ENCODE measurements around the gene LYZL4. TPM values are rescaled to one million over a fixed set of nuclear protein-coding genes. Genes with fewer than 3 reads are reported as not detected.

The LYZL4 gene
- total RNA-seq, 3 donors from 2014 or later = not detected

DNA sequence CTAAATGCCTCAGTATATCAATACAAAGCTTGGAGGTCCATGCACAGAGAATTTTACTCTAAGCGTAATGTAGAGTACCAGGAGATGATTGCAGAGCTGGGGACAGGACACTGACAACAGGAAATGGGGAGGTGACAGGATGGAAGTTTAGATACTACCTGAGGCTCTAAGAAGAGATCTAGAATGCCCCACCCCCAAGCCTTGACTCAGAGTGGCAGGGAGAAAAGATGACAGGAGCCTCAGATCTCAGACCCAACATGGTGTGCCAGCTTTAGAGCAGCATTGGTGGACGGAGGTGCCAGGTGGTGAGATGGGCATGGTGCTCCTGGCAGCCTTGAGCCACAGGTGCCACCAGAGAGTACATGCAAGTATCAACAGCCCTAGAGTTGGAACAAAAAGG, 62.5 kb downstream of the LYZL4 start:
- Histone ChIP-seq H3K36me3 (ENCODE audit: low read depth) (no peaks in the 10 kb centered on the region), H3K4me1 (ENCODE audit: low read depth) (no peaks in the 10 kb centered on the region), H3K9me3 (no peaks in the 10 kb centered on the region), H3K4me3 (no peak overlapping the region)
- ATAC-seq (no peak), DNase-seq (no peak)
- TF ChIP-seq CTCF (IDR thresholded peaks at IDR 0.05) = no peak
- intact Hi-C loops (cut with DNase I, micrococcal nuclease) = no loop called here

Other genes with a start within 250 kb of the LYZL4 start
- 10 to 100 TPM in 1 of 3 donors, under 1 TPM in 1, not detected in 1; 0.98 to 11.1 TPM for gene CCK, start 144.4 kb downstream of the LYZL4 start, total RNA-seq
- gene VIPR1, start 92.0 kb upstream of the LYZL4 start, total RNA-seq = 100 to 1,000 TPM in 2 of 3 donors, 10 to 100 TPM in 1; 68.9 to 202 (median 148) TPM
- gene SEC22C, start 171.4 kb upstream of the LYZL4 start, total RNA-seq = 10 to 100 TPM in 2 of 3 donors, 1 to 10 TPM in 1; 9.3 to 34.2 (median 18.3) TPM
- gene SS18L2, start 180.2 kb upstream of the LYZL4 start, total RNA-seq = 10 to 100 TPM; 17.5 to 19.6 (median 17.7) TPM
- gene NKTR, start 190.1 kb upstream of the LYZL4 start, total RNA-seq = 10 to 100 TPM; 61.4 to 75.6 (median 70.5) TPM
- 10 to 100 TPM in 2 of 3 donors, 1 to 10 TPM in 1; 3.1 to 45.5 (median 12.4) TPM for gene ZBTB47, start 243.1 kb upstream of the LYZL4 start, total RNA-seq

Measured in mucosa of descending colon (tissue), 3 donors.